ENCODE results near the gene OSBPL3. TPM values are rescaled to one million over a fixed set of nuclear protein-coding genes. Genes with fewer than 3 reads are reported as not detected.
"Not testable (repeated sequence)": the region's sequence is repeated elsewhere in the genome, so short reads cannot be mapped to it uniquely, and the experiment has no call there.

Gene OSBPL3
- total and polyA plus RNA-seq, 10 donors: 10.3 to 33.9 (median 26.8) TPM

- no peak for DNase-seq
- Histone ChIP-seq H3K9me3 (no peaks in the 10 kb centered on the region), H3K36me3 (peaks cover 0 to 56% (median 10%) of the 10 kb centered on the region in 6 donors), H3K27me3 (replicated peaks in 1 of 7) (peaks cover 0 to 4% (median 0%) of the 10 kb centered on the region in 7 donors), H3K4me3 (no peak overlapping the region), H3K4me1 (peaks cover 0 to 8% (median 0%) of the 10 kb centered on the region in 6 donors), H3K27ac (no peak overlapping the region)
- no peak for TF ChIP-seq POLR2AphosphoS5 (IDR thresholded peaks at IDR 0.05)
- no peak for TF ChIP-seq CTCF (IDR thresholded peaks at IDR 0.05 in 8 of 11, conservative IDR thresholded peaks at IDR 0.05 in 3 of 11)
- TF ChIP-seq POLR2A (IDR thresholded peaks at IDR 0.05): no peak
- WGBS, 5 donors: 80 to 91% (median 88%) methylated on average over 4 of the region's 4 CpGs
- intact Hi-C loops (cut with DNase I; ENCODE audit: low total_unique reads): no loop called here
These were observed 181.7 kb downstream of the OSBPL3 start for GRCh38 chr7:24798261-24798660.

- H3K9me3 ChIP-seq: no peaks in the 10 kb centered on the region
- H3K4me1 ChIP-seq: peaks cover 0 to 8% (median 0%) of the 10 kb centered on the region in 6 donors
- intact Hi-C loops (cut with DNase I; ENCODE audit: low total_unique reads): no loop called here
- H3K27ac ChIP-seq: no peak overlapping the region
- H3K27me3 ChIP-seq (replicated peaks in 1 of 7): peaks cover 0 to 4% (median 0%) of the 10 kb centered on the region in 7 donors
- no peak overlapping the region for H3K4me3 ChIP-seq
- 91 to 98% (median 94%) methylated on average over 4 of the region's 4 CpGs for WGBS, 5 donors
- TF ChIP-seq POLR2AphosphoS5 (IDR thresholded peaks at IDR 0.05): no peak
- TF ChIP-seq CTCF (IDR thresholded peaks at IDR 0.05 in 8 of 11, conservative IDR thresholded peaks at IDR 0.05 in 3 of 11): no peak
- TF ChIP-seq POLR2A (IDR thresholded peaks at IDR 0.05): no peak
- H3K36me3 ChIP-seq: peaks cover 0 to 46% (median 5%) of the 10 kb centered on the region in 6 donors
- DNase-seq: no peak
These were observed 182.7 kb downstream of the OSBPL3 start for GRCh38 chr7:24797270-24797669.

GRCh38 chr7:24795407-24795767 lies 184.6 kb downstream of the OSBPL3 start:
- 90 to 95% (median 94%) methylated on average over 9 of the region's 9 CpGs for WGBS, 5 donors
- Histone ChIP-seq H3K4me1 (peaks cover 0 to 8% (median 0%) of the 10 kb centered on the region in 6 donors), H3K36me3 (peaks cover 0 to 27% (median 0%) of the 10 kb centered on the region in 6 donors), H3K9me3 (no peaks in the 10 kb centered on the region), H3K4me3 (no peak overlapping the region), H3K27ac (no peak overlapping the region), H3K27me3 (replicated peaks in 1 of 7) (peaks cover 0 to 4% (median 0%) of the 10 kb centered on the region in 7 donors)
- intact Hi-C loops (cut with DNase I; ENCODE audit: low total_unique reads): no loop called here
- TF ChIP-seq POLR2AphosphoS5 (IDR thresholded peaks at IDR 0.05): no peak
- no peak for TF ChIP-seq CTCF (IDR thresholded peaks at IDR 0.05 in 8 of 11, conservative IDR thresholded peaks at IDR 0.05 in 3 of 11)
- no peak for TF ChIP-seq POLR2A (IDR thresholded peaks at IDR 0.05)
- no peak for DNase-seq

- intact Hi-C loops (cut with DNase I; ENCODE audit: low total_unique reads); H3K9me3 ChIP-seq; DNase-seq; H3K4me1 ChIP-seq; H3K4me3 ChIP-seq; H3K27me3 ChIP-seq (replicated peaks in 1 of 7); H3K27ac ChIP-seq: not testable (repeated sequence)
- 91 to 96% (median 92%) methylated on average over 22 of the region's 22 CpGs for WGBS, 5 donors
- peaks cover 0 to 22% (median 0%) of the 10 kb centered on the region in 6 donors for H3K36me3 ChIP-seq
These were observed 185.1 kb downstream of the OSBPL3 start for GRCh38 chr7:24794751-24795406.
